H9 (cell line): ENCODE results near the gene ART4. TPM values are rescaled to one million over a fixed set of nuclear protein-coding genes. Genes with fewer than 3 reads are reported as not detected.

ENCODE experiments used
- DNase-seq: peaks from one replicate; pipeline ENCODE4 v3.0.0-alpha.2; 2017
- H2AFZ ChIP-seq: one replicate; pipeline ENCODE4 v1.6.1; 2013; ENCODE audit warnings: mild to moderate bottlenecking, low read length, control low read depth, moderate library complexity
- H2AK5ac ChIP-seq: 2 replicates; pipeline ENCODE4 v1.6.1; 2013; ENCODE audit warnings: low read length, control low read depth, mixed read lengths; ENCODE audit not compliant: insufficient read length
- H2BK120ac ChIP-seq: one replicate; pipeline ENCODE4 v1.6.1; 2013; ENCODE audit warnings: low read depth, mild to moderate bottlenecking, low read length, control low read depth, inconsistent platforms; ENCODE audit not compliant: poor library complexity, severe bottlenecking
- H2BK12ac ChIP-seq: 2 replicates; pipeline ENCODE4 v1.6.1; 2013; ENCODE audit warnings: low read length, control low read depth, mixed read lengths, low read depth; ENCODE audit not compliant: insufficient read length
- H2BK15ac ChIP-seq: 2 replicates; pipeline ENCODE4 v1.6.1; 2013; ENCODE audit warnings: low read depth, low read length, control low read depth
- H2BK20ac ChIP-seq: one replicate; pipeline ENCODE4 v1.6.1; 2013; ENCODE audit warnings: low read depth, mild to moderate bottlenecking, low read length, control low read depth, inconsistent platforms; ENCODE audit not compliant: poor library complexity, severe bottlenecking
- H2BK5ac ChIP-seq: 2 replicates; pipeline ENCODE4 v1.6.1; 2013; ENCODE audit warnings: low read length, control low read depth, mixed read lengths; ENCODE audit not compliant: insufficient read length
- H3K14ac ChIP-seq: 2 replicates; pipeline ENCODE4 v1.6.1; 2013; ENCODE audit warnings: low read length, control low read depth; ENCODE audit not compliant: insufficient read depth
- H3K18ac ChIP-seq: 2 replicates; pipeline ENCODE4 v1.6.1; 2013; ENCODE audit warnings: low read depth, mild to moderate bottlenecking, mixed read lengths, low read length, control low read depth; ENCODE audit not compliant: insufficient read length
- H3K23ac ChIP-seq: 2 replicates; pipeline ENCODE4 v1.6.1; 2013; ENCODE audit warnings: low read length, control low read depth, mixed read lengths, low read depth; ENCODE audit not compliant: insufficient read length
- H3K23me2 ChIP-seq: 2 replicates; pipeline ENCODE4 v1.6.1; 2013; ENCODE audit warnings: low read depth, mild to moderate bottlenecking, mixed read lengths, low read length, control low read depth; ENCODE audit not compliant: insufficient read length, poor library complexity, severe bottlenecking
- H3K27ac ChIP-seq: 2 replicates; pipeline ENCODE4 v1.5.1; 2013; ENCODE audit warnings: low read length, control low read depth, mixed read lengths, low read depth; ENCODE audit not compliant: insufficient read length
- H3K27me3 ChIP-seq: 2 replicates; pipeline ENCODE4 v1.6.1; 2013; ENCODE audit warnings: low read length, control low read depth, inconsistent platforms; ENCODE audit not compliant: insufficient read depth
- H3K4ac ChIP-seq: 2 replicates; pipeline ENCODE4 v1.6.1; 2013; ENCODE audit warnings: low read depth, mild to moderate bottlenecking, control low read depth, inconsistent platforms, low read length, moderate library complexity
- H3K4me1 ChIP-seq: 2 replicates; pipeline ENCODE4 v1.6.1; 2013; ENCODE audit warnings: low read length, control low read depth, inconsistent platforms; ENCODE audit not compliant: insufficient read depth
- H3K4me2 ChIP-seq: 2 replicates; pipeline ENCODE4 v1.6.1; 2013; ENCODE audit warnings: low read length, control low read depth, mixed read lengths; ENCODE audit not compliant: insufficient read length, insufficient read depth
- H3K56ac ChIP-seq: 2 replicates; pipeline ENCODE4 v1.6.1; 2013; ENCODE audit warnings: low read depth, mild to moderate bottlenecking, mixed read lengths, low read length, control low read depth; ENCODE audit not compliant: insufficient read length
- H3K79me1 ChIP-seq: 2 replicates; pipeline ENCODE4 v1.6.1; 2013; ENCODE audit warnings: low read depth, mild to moderate bottlenecking, moderate library complexity, low read length, control low read depth, inconsistent platforms; ENCODE audit not compliant: insufficient read depth, poor library complexity, severe bottlenecking
- H3K79me2 ChIP-seq: 2 replicates; pipeline ENCODE4 v1.6.1; 2013; ENCODE audit warnings: low read length, control low read depth, inconsistent platforms; ENCODE audit not compliant: insufficient read depth
- H3K9ac ChIP-seq: 2 replicates; pipeline ENCODE4 v1.6.1; 2013; ENCODE audit warnings: low read length, control low read depth, mixed read lengths; ENCODE audit not compliant: insufficient read length; ENCODE audit errors: extremely low read depth
- H3K9me3 ChIP-seq: one replicate; pipeline ENCODE4 v1.6.1; 2013; ENCODE audit warnings: low read depth, low read length, inconsistent platforms; ENCODE audit not compliant: control insufficient read depth
- H3T11ph ChIP-seq: one replicate; pipeline ENCODE4 v1.6.1; 2013; ENCODE audit warnings: mild to moderate bottlenecking, low read length, control low read depth, inconsistent platforms
- H4K20me1 ChIP-seq: one replicate; pipeline ENCODE4 v1.6.1; 2013; ENCODE audit not compliant: control insufficient read depth, insufficient read length, insufficient read depth
- H4K5ac ChIP-seq: 2 replicates; pipeline ENCODE4 v1.6.1; 2013; ENCODE audit warnings: low read depth, mild to moderate bottlenecking, mixed read lengths, low read length, control low read depth; ENCODE audit not compliant: insufficient read length
- H4K8ac ChIP-seq: replicated peaks from 2 replicates; pipeline ENCODE4 v1.6.1; 2013; ENCODE audit warnings: low read length, control low read depth, mixed read lengths, low read depth; ENCODE audit not compliant: insufficient read length
- H4K91ac ChIP-seq: 2 replicates; pipeline ENCODE4 v1.6.1; 2013; ENCODE audit warnings: low read depth, mild to moderate bottlenecking, moderate library complexity, mixed read lengths, low read length, control low read depth; ENCODE audit not compliant: insufficient read length
- H3K27ac Mint-ChIP-seq, 3 experiments: 2 replicates in 2 of 3; 3 replicates in 1 of 3; pipeline ENCODE4 v1.8.0; 2020 to 2021; ENCODE audit warnings: mixed read lengths in 3 of 3, mild to moderate bottlenecking in 1 of 3, moderate library complexity in 1 of 3
- H3K27me3 Mint-ChIP-seq: 2 replicates; pipeline ENCODE4 v1.8.0; 2021; ENCODE audit warnings: low read depth, mild to moderate bottlenecking, moderate library complexity, mixed read lengths
- H3K36me3 Mint-ChIP-seq, 3 experiments: 2 replicates in 2 of 3; 3 replicates in 1 of 3; pipeline ENCODE4 v1.8.0; 2020 to 2021; ENCODE audit warnings: low read depth in 3 of 3, mixed read lengths in 3 of 3; ENCODE audit not compliant: insufficient read depth in 1 of 3
- H3K4me1 Mint-ChIP-seq, 2 experiments: 2 replicates each; pipeline ENCODE4 v1.8.0; 2020; ENCODE audit warnings: mixed read lengths in 2 of 2
- H3K4me3 Mint-ChIP-seq, 2 experiments: 2 replicates in 1 of 2; 3 replicates in 1 of 2; pipeline ENCODE4 v1.8.0; 2020 to 2021; ENCODE audit warnings: mild to moderate bottlenecking in 2 of 2, mixed read lengths in 2 of 2, moderate library complexity in 1 of 2
- H3K9me3 Mint-ChIP-seq, 2 experiments: 2 replicates in 1 of 2; 3 replicates in 1 of 2; pipeline ENCODE4 v1.8.0; 2020; ENCODE audit warnings: mild to moderate bottlenecking in 2 of 2, mixed read lengths in 2 of 2, moderate library complexity in 1 of 2
- WGBS: extraction: QIAGEN DNeasy Blood & Tissue Kit; methylation state at CpG from one replicate; pipeline ENCODE4 v1.1.7; 2013; ENCODE audit warnings: missing lambda C conversion rate, low lambda C conversion rate, mixed read lengths; ENCODE audit not compliant: insufficient read length; ENCODE audit errors: extremely low coverage; 5-methylcytosine and 5-hydroxymethylcytosine counted together
- total RNA-seq: library from RNA; stranded (reverse); gene quantifications from 2 replicates; pipeline ENCODE4 v1.2.1, GENCODE V29; 2021
- TF ChIP-seq, protein P1 (sequence below): fragments of 200-600 bp; sonication (generic); conservative IDR thresholded peaks from 3 replicates; pipeline ENCODE4 v1.8.0; 2021; ENCODE audit warnings: antibody characterized with exemption, mild to moderate bottlenecking

ART4 gene
- total RNA-seq, 1 experiment from 2014 or later = not detected

DNA sequence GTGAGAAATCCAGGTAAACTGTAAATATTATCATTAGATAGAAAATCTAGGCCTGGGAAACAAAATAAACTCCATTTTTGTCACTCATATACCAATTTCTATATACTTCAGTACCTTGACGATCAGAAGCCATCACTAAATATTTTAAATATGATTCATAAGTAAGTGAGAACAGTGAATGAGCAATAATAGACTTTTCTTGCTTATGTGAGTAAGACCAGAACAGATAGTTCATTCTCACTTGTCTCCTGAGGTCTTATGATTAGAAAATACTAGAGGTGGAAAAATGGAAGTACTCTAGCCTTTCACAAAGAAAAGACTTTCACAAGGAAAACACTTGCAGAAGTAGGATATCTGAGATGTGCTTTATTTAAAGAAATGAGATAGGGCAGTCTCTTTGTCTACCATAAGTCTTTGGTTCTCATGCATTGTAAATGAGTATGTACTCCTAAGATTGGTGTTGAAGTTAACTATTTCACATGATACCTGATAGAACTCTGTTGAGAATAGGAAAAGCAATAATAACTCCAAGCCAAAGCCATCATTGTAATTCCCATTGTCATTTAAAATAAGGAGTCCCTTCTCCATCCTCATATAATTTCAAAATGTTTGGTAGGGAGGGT is 19.2 kb downstream of the ART4 start:
- H4K5ac ChIP-seq = no peak overlapping the region
- TF ChIP-seq, protein P1, sequence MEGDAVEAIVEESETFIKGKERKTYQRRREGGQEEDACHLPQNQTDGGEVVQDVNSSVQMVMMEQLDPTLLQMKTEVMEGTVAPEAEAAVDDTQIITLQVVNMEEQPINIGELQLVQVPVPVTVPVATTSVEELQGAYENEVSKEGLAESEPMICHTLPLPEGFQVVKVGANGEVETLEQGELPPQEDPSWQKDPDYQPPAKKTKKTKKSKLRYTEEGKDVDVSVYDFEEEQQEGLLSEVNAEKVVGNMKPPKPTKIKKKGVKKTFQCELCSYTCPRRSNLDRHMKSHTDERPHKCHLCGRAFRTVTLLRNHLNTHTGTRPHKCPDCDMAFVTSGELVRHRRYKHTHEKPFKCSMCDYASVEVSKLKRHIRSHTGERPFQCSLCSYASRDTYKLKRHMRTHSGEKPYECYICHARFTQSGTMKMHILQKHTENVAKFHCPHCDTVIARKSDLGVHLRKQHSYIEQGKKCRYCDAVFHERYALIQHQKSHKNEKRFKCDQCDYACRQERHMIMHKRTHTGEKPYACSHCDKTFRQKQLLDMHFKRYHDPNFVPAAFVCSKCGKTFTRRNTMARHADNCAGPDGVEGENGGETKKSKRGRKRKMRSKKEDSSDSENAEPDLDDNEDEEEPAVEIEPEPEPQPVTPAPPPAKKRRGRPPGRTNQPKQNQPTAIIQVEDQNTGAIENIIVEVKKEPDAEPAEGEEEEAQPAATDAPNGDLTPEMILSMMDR = no peak
- DNase-seq = no peak
- Mint-ChIP-seq H3K27ac (no peak overlapping the region), H3K36me3 (no peaks in the 10 kb centered on the region), H3K4me3 (no peak overlapping the region), H3K27me3 (no peaks in the 10 kb centered on the region), H3K4me1 (peaks cover 3 to 9% of the 10 kb centered on the region in 2 experiments), H3K9me3 (no peaks in the 10 kb centered on the region)
- no peak overlapping the region for H2AK5ac ChIP-seq
- no peaks in the 10 kb centered on the region for H4K20me1 ChIP-seq
- no peak overlapping the region for H2BK120ac ChIP-seq
- no peak overlapping the region for H3K23ac ChIP-seq
- no peak overlapping the region for H3K18ac ChIP-seq
- H3K79me2 ChIP-seq = no peaks in the 10 kb centered on the region; the same call in 1 of the 2 replicates
- no peak overlapping the region for H2BK5ac ChIP-seq
- H3T11ph ChIP-seq = no peak overlapping the region
- H3K4ac ChIP-seq = no peak overlapping the region
- no peak overlapping the region for H3K14ac ChIP-seq
- no peak overlapping the region for H2BK15ac ChIP-seq
- no peak overlapping the region for H4K91ac ChIP-seq
- no peaks in the 10 kb centered on the region for H3K27me3 ChIP-seq
- H3K79me1 ChIP-seq = no peaks in the 10 kb centered on the region
- H3K23me2 ChIP-seq = no peaks in the 10 kb centered on the region
- no peaks in the 10 kb centered on the region for H3K9me3 ChIP-seq
- H3K4me2 ChIP-seq = no peak overlapping the region
- no peak overlapping the region for H3K9ac ChIP-seq
- WGBS = no CpG with 5 or more reads among the region's 1 CpG
- H3K27ac ChIP-seq = no peak overlapping the region
- H3K4me1 ChIP-seq = peaks cover 2% of the 10 kb centered on the region; the same call in 1 of the 2 replicates
- no peak overlapping the region for H2BK20ac ChIP-seq
- no peak overlapping the region for H4K8ac ChIP-seq
- no peak overlapping the region for H3K56ac ChIP-seq
- H2AFZ ChIP-seq = no peak overlapping the region
- H2BK12ac ChIP-seq = no peak overlapping the region
